ENCODE results near the gene NALF2.

DNA sequence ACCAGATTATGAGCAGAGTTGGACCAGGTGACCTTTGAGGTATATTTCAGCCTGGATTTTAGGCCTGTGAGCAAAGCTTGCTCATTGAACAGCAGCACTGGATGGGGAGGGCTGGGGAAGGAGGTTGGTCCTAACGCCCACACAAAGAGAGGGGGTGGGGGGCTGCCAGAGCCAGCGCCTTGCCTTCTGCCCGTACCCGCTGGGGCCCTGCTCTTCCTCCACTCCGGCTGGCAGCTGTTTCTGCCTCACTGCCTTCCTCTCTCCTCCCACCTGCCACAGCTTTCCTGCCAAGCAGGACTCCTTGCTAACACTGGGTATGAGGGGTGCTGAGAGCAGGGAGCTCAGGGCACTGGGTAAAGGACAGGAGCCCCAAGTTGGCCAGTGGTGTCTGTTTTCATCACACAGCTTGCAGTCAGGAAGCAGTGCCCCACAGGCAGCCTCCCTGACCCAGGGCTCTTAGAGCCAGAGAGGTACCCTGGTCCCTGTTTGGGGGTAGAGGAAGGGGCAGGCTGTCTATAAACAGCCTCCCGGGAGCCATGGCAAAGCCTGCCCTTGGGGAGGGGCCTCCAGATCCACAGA is 6.1 kb downstream of the NALF2 start:
- no peak for TF ChIP-seq POLR2A (IDR thresholded peaks at IDR 0.05)
- TF ChIP-seq, protein P1, sequence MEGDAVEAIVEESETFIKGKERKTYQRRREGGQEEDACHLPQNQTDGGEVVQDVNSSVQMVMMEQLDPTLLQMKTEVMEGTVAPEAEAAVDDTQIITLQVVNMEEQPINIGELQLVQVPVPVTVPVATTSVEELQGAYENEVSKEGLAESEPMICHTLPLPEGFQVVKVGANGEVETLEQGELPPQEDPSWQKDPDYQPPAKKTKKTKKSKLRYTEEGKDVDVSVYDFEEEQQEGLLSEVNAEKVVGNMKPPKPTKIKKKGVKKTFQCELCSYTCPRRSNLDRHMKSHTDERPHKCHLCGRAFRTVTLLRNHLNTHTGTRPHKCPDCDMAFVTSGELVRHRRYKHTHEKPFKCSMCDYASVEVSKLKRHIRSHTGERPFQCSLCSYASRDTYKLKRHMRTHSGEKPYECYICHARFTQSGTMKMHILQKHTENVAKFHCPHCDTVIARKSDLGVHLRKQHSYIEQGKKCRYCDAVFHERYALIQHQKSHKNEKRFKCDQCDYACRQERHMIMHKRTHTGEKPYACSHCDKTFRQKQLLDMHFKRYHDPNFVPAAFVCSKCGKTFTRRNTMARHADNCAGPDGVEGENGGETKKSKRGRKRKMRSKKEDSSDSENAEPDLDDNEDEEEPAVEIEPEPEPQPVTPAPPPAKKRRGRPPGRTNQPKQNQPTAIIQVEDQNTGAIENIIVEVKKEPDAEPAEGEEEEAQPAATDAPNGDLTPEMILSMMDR (IDR thresholded peaks at IDR 0.05), result no peak

Measured in stomach (tissue), 4 donors.